Measurements from ENCODE around the gene DYNC1H1. TPM values are rescaled to one million over a fixed set of nuclear protein-coding genes. Genes with fewer than 3 reads are reported as not detected.
A peak's percentile ranks its signal among the peaks of the same experiment; 100 is the strongest.

Gene DYNC1H1
- total RNA-seq, 1 experiment from 2014 or later: 210 TPM

DNA sequence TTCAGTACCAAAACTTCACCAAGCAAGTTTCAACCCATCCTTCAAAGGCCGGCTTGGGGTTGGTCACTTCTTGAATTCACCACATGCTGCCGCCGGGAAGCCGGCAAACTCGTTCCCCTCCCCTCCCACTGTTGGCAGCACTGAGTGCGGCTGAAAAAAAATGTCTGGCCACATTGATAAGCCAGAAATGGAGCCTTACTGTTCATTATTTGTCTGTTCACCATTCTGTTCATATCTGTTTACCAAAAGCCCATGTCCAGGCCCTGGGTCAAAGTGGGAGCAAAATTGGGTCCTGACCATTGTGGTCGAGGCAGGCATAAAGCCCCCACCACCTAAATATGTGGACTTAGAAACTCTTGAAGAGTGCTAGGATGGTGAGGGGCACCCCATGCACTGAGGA is 129.7 kb downstream of the DYNC1H1 start:
- no peaks in the 10 kb centered on the region for H3K27me3 ChIP-seq (ENCODE audit: control insufficient read depth, insufficient read depth, low read length)
- peak; percentile 67 for DNase-seq
- no peak overlapping the region for H3K4me3 ChIP-seq (ENCODE audit: insufficient read depth, low read depth, low read length)
- no peaks in the 10 kb centered on the region for H3K36me3 ChIP-seq (replicated peaks; ENCODE audit: control insufficient read depth, insufficient read depth, low read length)

DNA sequence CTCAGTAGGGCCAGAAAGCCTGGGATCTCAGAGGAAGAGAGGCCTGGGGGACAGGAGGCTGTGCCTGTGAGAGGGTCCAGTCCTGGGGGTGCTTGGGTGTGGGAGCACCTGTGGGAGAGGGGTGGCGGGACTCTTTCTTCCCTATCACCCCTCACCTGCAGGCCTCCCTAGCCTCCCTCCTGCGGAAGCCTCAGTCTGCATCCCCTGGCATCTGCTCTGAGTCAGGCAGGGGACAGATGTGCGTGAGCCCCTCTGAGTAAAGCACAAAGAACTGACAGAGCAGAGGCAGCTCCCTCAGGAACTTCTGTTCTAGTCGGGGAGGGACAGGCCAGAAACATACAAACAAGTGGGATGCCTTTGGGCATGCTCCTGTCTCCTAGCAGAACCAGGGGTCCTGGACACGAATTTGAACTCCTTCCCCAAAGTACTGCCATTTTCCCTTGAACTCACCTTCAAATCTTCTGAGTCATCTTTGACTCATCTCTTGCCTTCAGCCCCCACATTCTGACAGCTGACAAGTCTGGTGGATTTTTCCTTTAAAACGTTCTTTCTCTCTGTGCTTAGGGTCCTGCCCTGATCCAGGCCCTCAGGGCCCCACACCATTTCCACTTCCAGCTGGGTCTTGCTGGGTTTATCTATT is 131.0 kb downstream of the DYNC1H1 start:
- Histone ChIP-seq H3K4me3 (ENCODE audit: insufficient read depth, low read depth, low read length) (no peak overlapping the region), H3K27me3 (ENCODE audit: control insufficient read depth, insufficient read depth, low read length) (no peaks in the 10 kb centered on the region), H3K36me3 (replicated peaks; ENCODE audit: control insufficient read depth, insufficient read depth, low read length) (no peaks in the 10 kb centered on the region)
- DNase-seq: no peak

DNA sequence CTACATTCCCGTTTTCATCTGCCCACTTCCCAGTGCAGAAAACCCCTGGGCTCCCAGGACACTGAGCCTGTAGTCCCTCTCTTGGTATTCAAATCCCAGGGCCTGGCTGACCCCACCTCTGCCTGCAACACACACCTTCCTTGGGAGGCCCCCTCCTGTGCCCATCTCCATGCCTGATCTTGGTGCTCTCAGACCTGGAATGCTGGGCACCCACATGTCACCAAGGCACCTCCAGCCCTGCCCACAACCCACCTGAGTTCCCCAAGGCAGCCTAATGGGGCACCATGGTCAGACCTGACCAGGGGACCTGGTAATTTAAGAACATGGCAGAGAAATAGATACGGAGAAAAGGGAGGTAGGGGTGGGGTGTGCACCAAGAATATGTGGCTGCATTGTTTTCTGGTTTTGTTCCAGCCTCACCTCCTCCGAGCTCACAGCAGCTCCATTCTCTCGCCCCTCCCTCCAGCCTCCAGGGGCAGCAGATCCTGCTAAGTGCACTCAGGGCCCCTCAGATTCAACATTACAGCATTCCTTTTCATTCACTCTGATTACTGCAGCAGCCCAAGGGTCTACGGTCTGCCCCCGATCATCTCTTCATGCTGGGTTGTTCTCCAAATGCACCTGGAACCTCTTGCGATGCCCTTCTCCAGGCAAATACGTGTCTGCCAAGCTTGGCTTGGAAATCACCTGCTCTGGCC is 131.6 kb downstream of the DYNC1H1 start:
- Histone ChIP-seq H3K36me3 (replicated peaks; ENCODE audit: control insufficient read depth, insufficient read depth, low read length) (no peaks in the 10 kb centered on the region), H3K27me3 (ENCODE audit: control insufficient read depth, insufficient read depth, low read length) (no peaks in the 10 kb centered on the region), H3K4me3 (ENCODE audit: insufficient read depth, low read depth, low read length) (no peak overlapping the region)
- DNase-seq: peak; percentile 43

DNA sequence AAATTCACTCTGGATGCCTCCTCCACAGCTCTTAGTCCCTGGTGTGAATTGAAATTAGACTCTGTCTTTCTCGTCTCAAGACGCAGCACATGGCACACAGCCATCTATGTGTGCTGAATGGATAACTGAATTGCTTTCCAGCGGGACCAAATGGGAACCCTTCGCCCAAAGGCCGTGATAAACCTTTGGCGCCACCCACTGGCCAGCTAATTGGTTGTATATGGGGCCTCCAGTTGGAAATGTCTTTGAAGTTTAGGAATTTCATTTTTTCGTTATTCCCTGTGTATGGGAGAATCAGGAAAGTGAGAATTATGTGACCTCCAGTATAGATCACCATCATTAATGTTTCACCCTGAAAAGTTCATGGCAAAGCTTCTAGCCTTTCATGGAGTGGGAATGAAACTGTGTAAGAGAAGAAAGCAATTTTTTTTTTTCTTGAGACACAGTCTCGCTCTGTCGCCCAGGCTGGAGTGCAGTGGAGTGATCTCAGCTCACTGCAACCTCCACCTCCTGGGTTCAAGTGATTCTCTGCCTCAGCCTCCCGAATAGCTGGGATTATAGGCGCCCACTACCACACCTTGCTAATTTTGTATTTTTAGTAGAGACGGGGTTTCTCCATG is 132.3 kb downstream of the DYNC1H1 start:
- no peak overlapping the region for H3K4me3 ChIP-seq (ENCODE audit: insufficient read depth, low read depth, low read length)
- no peaks in the 10 kb centered on the region for H3K36me3 ChIP-seq (replicated peaks; ENCODE audit: control insufficient read depth, insufficient read depth, low read length)
- no peaks in the 10 kb centered on the region for H3K27me3 ChIP-seq (ENCODE audit: control insufficient read depth, insufficient read depth, low read length)
- peak; percentile 78 for DNase-seq

DNA sequence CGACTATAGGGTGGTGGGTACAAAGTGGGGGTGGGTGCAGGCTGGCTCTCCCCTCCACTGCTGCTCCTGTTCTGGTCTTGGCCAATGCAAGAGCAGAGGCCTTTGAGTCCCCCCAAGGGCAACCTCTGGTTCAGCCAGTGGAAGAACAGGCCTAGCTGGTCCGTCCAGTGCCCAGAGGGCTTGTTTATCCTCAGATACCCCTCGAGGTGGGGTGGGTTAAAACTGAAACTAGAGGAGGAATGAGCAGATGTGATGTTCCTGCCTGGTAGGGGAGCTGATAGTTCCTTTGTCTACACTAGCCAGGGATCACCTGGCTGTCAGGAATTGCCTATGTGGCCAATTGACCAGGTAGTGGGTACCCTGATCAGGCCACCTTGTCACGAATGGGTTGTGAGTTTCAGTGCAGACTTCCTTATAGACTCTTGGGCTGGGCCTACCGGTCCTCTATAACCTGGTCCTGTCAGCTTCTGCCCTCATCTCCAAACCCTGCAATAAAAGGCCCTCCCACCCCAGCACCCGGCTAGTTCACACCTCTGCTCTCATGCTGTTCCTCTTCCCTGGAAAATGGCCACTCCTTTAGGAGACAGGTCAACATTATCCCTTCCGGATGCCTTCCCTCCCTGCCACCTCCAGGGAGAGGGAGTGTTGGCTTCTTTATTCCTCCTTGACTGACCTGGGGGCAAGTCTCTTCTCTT is 133.2 kb downstream of the DYNC1H1 start:
- Histone ChIP-seq H3K4me3 (ENCODE audit: insufficient read depth, low read depth, low read length) (no peak overlapping the region), H3K27me3 (ENCODE audit: control insufficient read depth, insufficient read depth, low read length) (no peaks in the 10 kb centered on the region), H3K36me3 (replicated peaks; ENCODE audit: control insufficient read depth, insufficient read depth, low read length) (no peaks in the 10 kb centered on the region)
- no peak for DNase-seq

DNA sequence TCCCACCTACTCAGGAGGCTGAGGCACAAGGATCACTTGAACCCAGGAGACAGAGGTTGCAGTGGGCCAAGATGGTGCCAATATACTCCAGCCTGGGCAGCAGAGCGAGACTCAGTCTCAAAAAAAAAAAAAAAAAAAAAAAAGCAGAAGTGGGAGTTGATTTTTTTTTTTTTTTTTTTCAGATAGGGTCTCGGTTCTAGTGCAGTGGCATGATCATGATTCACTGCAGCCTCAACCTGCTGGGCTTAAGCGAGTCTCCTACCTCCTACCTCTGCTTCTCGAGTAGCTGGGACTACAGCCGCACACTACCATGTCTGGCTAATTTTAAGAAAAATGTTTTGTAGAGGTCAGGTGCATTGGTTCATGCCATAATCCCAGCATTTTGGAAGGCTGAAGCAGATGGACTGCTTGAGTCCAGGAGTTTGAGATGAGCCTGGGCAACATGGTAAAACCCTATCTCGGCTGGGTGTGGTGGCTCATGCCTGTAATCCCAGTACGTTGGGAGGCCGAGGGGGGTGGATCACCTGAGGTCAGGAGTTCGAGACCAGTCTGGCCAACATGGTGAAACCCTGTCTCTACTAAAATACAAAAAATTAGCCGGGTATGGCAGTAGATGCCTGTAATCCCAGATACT is 138.8 kb downstream of the DYNC1H1 start:
- H3K4me3 ChIP-seq (ENCODE audit: insufficient read depth, low read depth, low read length): no peak overlapping the region
- H3K36me3 ChIP-seq (replicated peaks; ENCODE audit: control insufficient read depth, insufficient read depth, low read length): no peaks in the 10 kb centered on the region
- no peak for DNase-seq
- no peaks in the 10 kb centered on the region for H3K27me3 ChIP-seq (ENCODE audit: control insufficient read depth, insufficient read depth, low read length)

DNA sequence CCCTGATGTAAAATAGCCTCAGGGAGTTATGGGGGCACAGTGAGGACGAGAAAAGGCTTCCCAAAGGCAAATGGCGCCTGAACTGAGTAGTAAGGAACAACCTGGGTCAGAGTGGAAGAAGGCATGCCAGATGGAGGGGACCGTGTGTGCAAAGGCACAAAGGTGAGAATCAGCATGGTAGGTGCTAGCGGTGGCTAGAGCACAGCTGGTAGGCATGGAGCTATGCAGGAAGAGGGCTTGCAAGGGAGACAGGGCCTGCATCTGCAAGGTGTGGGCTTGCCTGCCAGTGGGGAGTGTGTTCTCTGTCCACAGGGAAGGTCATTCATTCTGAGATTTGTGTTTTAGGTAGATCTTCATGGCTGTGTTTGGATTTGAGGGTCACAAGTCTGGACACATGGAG is 141.0 kb downstream of the DYNC1H1 start:
- H3K36me3 ChIP-seq (replicated peaks; ENCODE audit: control insufficient read depth, insufficient read depth, low read length): no peaks in the 10 kb centered on the region
- no peak for DNase-seq
- H3K4me3 ChIP-seq (ENCODE audit: insufficient read depth, low read depth, low read length): no peak overlapping the region

More for the DNA sequence above, 141.0 kb downstream of the DYNC1H1 start:
- no peaks in the 10 kb centered on the region for H3K27me3 ChIP-seq (ENCODE audit: control insufficient read depth, insufficient read depth, low read length)

Other genes starting within 250 kb of the DYNC1H1 start
- gene PPP2R5C, start 202.9 kb upstream of the DYNC1H1 start, total RNA-seq (2014; rRNA removed; shearing (Covaris generic)): 46.7 and 64.6 TPM in 2 replicates
- 183 and 254 TPM in 2 replicates for gene HSP90AA1, start 122.5 kb downstream of the DYNC1H1 start, total RNA-seq (2014; rRNA removed; shearing (Covaris generic))
- 14.7 and 16.5 TPM in 2 replicates for gene WDR20, start 175.3 kb downstream of the DYNC1H1 start, total RNA-seq (2014; rRNA removed; shearing (Covaris generic))

Data from H7 (cell line).